HEK293 (cell line): ENCODE data around the gene STAT2.

Experiments
- CTCF ChIA-PET: fragments of 350-600 bp; formaldehyde crosslinking; extraction: SDS; loops from one replicate; lab custom pipeline; 2021; ENCODE audit warnings: antibody characterized with exemption; lab: Yijun Ruan, JAX
- POLR2A ChIA-PET: fragments of 300-600 bp; formaldehyde crosslinking; extraction: SDS; loops from one replicate; lab custom pipeline; 2020; ENCODE audit warnings: antibody characterized with exemption, inconsistent platforms; lab: Yijun Ruan, JAX
- H3K27ac ChIP-seq: fragments of 200-500 bp; sonication (Bioruptor generic); 2 replicates; pipeline ENCODE4 v1.5.1; 2014; ENCODE audit warnings: low read depth, low read length, control low read depth, inconsistent platforms; ENCODE audit errors: extremely low read depth
- H3K36me3 ChIP-seq, 2 experiments: fragments of 200-500 bp in 1 of 2; sonication (Bioruptor generic) in 1 of 2; 1 replicate in 1 of 2; 2 replicates in 1 of 2; pipeline ENCODE4 v1.5.1; 2014 to 2017; ENCODE audit warnings: inconsistent platforms in 2 of 2, low read length in 2 of 2; ENCODE audit not compliant: control insufficient read depth in 2 of 2, insufficient read depth in 1 of 2
- H3K4me1 ChIP-seq: fragments of 200-500 bp; sonication (Bioruptor generic); 2 replicates; pipeline ENCODE4 v1.5.1; 2014; ENCODE audit warnings: mild to moderate bottlenecking, low read length, inconsistent platforms; ENCODE audit not compliant: control insufficient read depth, insufficient read depth
- H3K4me3 ChIP-seq: 2 replicates; pipeline ENCODE4 v1.5.1; 2011; ENCODE audit warnings: low read depth, mild to moderate bottlenecking, control low read depth, low read length, moderate library complexity
- H3K9me3 ChIP-seq: fragments of 200-500 bp; sonication (Bioruptor generic); 2 replicates; pipeline ENCODE4 v1.5.1; 2014; ENCODE audit warnings: low read depth, low read length, inconsistent platforms; ENCODE audit not compliant: control insufficient read depth, insufficient read depth
- BCL11B ChIP-seq: fragments of 450-650 bp; formaldehyde crosslinking; IDR thresholded peaks from 2 replicates; pipeline ENCODE4 v1.5.1; 2016; ENCODE audit warnings: low read depth, missing biosample characterization, missing genetic modification characterization
- EGR2 ChIP-seq: fragments of 450-650 bp; formaldehyde crosslinking; IDR thresholded peaks from 2 replicates; pipeline ENCODE4 v1.5.1; 2016; ENCODE audit warnings: low read depth, missing biosample characterization, missing genetic modification characterization
- GLI2 ChIP-seq: fragments of 450-650 bp; formaldehyde crosslinking; IDR thresholded peaks from 2 replicates; pipeline ENCODE4; 2017; ENCODE audit warnings: missing biosample characterization, missing genetic modification characterization, low read depth, borderline replicate concordance
- MZF1 ChIP-seq: fragments of 450-650 bp; formaldehyde crosslinking; IDR thresholded peaks from 2 replicates; pipeline ENCODE4 v1.5.1; 2017; ENCODE audit warnings: missing biosample characterization, missing genetic modification characterization, borderline replicate concordance
- SETDB1 ChIP-seq: IDR thresholded peaks from one replicate; pipeline ENCODE4 v1.6.1; 2017; ENCODE audit warnings: mild to moderate bottlenecking, low read length, moderate library complexity, mixed read lengths; ENCODE audit not compliant: insufficient read length
- ZFHX2 ChIP-seq: fragments of 450-650 bp; formaldehyde crosslinking; conservative IDR thresholded peaks from 2 replicates; pipeline ENCODE4 v1.5.1; 2016; ENCODE audit warnings: missing biosample characterization, missing genetic modification characterization
- ZNF146 ChIP-seq: fragments of 450-650 bp; formaldehyde crosslinking; IDR thresholded peaks from 2 replicates; pipeline ENCODE4 v1.5.1; 2016; ENCODE audit warnings: missing biosample characterization, missing genetic modification characterization
- ZNF157 ChIP-seq: fragments of 450-650 bp; formaldehyde crosslinking; IDR thresholded peaks from 2 replicates; pipeline ENCODE4 v1.5.1; 2016; ENCODE audit warnings: missing biosample characterization, missing genetic modification characterization
- ZNF19 ChIP-seq: fragments of 450-650 bp; formaldehyde crosslinking; IDR thresholded peaks from 2 replicates; pipeline ENCODE4; 2016; ENCODE audit warnings: missing biosample characterization, missing genetic modification characterization, low read depth
- ZNF341 ChIP-seq: fragments of 450-650 bp; formaldehyde crosslinking; IDR thresholded peaks from 2 replicates; pipeline ENCODE4; 2016; ENCODE audit warnings: low read depth, missing biosample characterization, missing genetic modification characterization
- ZNF510 ChIP-seq: fragments of 450-650 bp; formaldehyde crosslinking; IDR thresholded peaks from 2 replicates; pipeline ENCODE4 v1.5.1; 2018; ENCODE audit warnings: mild to moderate bottlenecking, missing genetic modification characterization, missing biosample characterization; ENCODE audit not compliant: insufficient replicate concordance
- ZNF521 ChIP-seq: fragments of 450-650 bp; formaldehyde crosslinking; IDR thresholded peaks from 2 replicates; pipeline ENCODE4 v1.5.1; 2017; ENCODE audit warnings: missing biosample characterization, mild to moderate bottlenecking, missing genetic modification characterization
- ZNF677 ChIP-seq: fragments of 450-650 bp; IDR thresholded peaks from 2 replicates; pipeline ENCODE4 v1.5.0; 2018; ENCODE audit warnings: missing biosample characterization, mild to moderate bottlenecking, missing genetic modification characterization, moderate library complexity
- ZXDB ChIP-seq: fragments of 450-650 bp; formaldehyde crosslinking; IDR thresholded peaks from 2 replicates; pipeline ENCODE4 v1.5.1; 2016; ENCODE audit warnings: missing biosample characterization, missing genetic modification characterization
- TF ChIP-seq, protein P1 (sequence below): fragments of 450-650 bp; formaldehyde crosslinking; conservative IDR thresholded peaks from 2 replicates; pipeline ENCODE4 v1.5.1; 2016; ENCODE audit warnings: low read depth, missing biosample characterization, missing genetic modification characterization
- TF ChIP-seq, protein P2 (sequence below): fragments of 450-650 bp; formaldehyde crosslinking; IDR thresholded peaks from 2 replicates; pipeline ENCODE4 v1.5.0; 2017; ENCODE audit warnings: missing biosample characterization, missing genetic modification characterization, borderline replicate concordance
- TF ChIP-seq, protein P3 (sequence below): fragments of 450-650 bp; formaldehyde crosslinking; IDR thresholded peaks from 2 replicates; pipeline ENCODE4 v1.5.1; 2016; ENCODE audit warnings: missing biosample characterization, missing genetic modification characterization
- TF ChIP-seq, protein P4 (sequence below): fragments of 450-650 bp; formaldehyde crosslinking; IDR thresholded peaks from 2 replicates; pipeline ENCODE4 v1.5.1; 2017; ENCODE audit warnings: missing biosample characterization, missing genetic modification characterization

Gene STAT2

DNA sequence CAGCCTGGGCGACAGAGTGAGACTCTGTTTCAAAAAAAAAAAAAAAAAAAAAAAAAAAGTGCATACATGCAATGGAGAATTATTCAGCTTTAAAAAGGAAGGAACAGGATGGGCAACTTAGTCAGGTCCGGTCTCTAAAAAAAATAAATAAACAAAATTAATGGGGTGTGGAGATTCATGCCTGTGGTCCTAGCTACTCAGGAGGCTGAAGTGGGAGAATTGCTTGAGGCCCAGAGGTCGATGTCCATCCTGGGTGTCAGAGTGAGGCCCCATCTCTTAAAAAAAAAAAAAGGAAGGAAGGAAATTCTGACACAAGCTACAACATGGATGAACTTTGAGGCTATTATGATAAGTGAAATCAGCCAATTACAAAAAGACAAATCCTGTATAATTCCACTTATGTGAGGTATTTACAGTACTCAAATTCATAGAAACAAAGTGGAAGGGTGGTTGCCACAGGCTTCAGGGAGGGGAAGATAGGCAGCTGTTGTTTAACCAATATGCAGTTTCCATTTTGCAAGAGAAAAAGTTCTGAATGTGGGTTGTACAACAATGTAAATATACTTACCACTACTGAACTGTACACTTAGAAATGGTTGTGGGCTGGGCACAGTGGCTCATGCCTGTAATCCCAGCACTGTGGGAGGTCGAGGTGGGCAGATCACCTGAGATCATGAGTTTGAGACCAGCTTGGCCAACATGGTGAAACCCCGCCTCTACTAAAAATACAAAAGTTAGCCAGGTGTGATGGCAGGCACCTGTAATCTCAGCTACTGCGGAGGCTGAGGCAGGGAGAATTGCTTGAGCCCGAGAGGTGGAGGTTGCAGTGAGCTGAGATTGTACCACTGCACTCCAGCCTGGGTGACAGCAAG lies 15.1 kb upstream of the STAT2 start:
- Histone ChIP-seq H3K9me3 (no peaks in the 10 kb centered on the region), H3K36me3 (no peaks in the 10 kb centered on the region), H3K4me3 (no peak overlapping the region), H3K27ac (no peak overlapping the region), H3K4me1 (no peaks in the 10 kb centered on the region)
- CTCF ChIA-PET, result interaction anchor here (0.6 to 0.9 kb wide), 5 partner anchors 12 to 181 kb away, joined by 3 to 5 read pairs (median 3); no protein-coding TSS in a partner anchor
- POLR2A ChIA-PET, result interaction anchor here (0.6 to 1.0 kb wide), 4 partner anchors 15 to 897 kb away, joined by 3 to 5 read pairs (median 4); partner anchors contain the start of gene STAT2
- TF ChIP-seq ZFHX2 (tag by site-specific recombination) (peak; percentile 36; the same call in 1 of the 2 replicates), ZNF521 (tag by site-specific recombination) (no peak), EGR2 (peak; percentile 62; the same call in 1 of the 2 replicates)
- TF ChIP-seq, protein P1, sequence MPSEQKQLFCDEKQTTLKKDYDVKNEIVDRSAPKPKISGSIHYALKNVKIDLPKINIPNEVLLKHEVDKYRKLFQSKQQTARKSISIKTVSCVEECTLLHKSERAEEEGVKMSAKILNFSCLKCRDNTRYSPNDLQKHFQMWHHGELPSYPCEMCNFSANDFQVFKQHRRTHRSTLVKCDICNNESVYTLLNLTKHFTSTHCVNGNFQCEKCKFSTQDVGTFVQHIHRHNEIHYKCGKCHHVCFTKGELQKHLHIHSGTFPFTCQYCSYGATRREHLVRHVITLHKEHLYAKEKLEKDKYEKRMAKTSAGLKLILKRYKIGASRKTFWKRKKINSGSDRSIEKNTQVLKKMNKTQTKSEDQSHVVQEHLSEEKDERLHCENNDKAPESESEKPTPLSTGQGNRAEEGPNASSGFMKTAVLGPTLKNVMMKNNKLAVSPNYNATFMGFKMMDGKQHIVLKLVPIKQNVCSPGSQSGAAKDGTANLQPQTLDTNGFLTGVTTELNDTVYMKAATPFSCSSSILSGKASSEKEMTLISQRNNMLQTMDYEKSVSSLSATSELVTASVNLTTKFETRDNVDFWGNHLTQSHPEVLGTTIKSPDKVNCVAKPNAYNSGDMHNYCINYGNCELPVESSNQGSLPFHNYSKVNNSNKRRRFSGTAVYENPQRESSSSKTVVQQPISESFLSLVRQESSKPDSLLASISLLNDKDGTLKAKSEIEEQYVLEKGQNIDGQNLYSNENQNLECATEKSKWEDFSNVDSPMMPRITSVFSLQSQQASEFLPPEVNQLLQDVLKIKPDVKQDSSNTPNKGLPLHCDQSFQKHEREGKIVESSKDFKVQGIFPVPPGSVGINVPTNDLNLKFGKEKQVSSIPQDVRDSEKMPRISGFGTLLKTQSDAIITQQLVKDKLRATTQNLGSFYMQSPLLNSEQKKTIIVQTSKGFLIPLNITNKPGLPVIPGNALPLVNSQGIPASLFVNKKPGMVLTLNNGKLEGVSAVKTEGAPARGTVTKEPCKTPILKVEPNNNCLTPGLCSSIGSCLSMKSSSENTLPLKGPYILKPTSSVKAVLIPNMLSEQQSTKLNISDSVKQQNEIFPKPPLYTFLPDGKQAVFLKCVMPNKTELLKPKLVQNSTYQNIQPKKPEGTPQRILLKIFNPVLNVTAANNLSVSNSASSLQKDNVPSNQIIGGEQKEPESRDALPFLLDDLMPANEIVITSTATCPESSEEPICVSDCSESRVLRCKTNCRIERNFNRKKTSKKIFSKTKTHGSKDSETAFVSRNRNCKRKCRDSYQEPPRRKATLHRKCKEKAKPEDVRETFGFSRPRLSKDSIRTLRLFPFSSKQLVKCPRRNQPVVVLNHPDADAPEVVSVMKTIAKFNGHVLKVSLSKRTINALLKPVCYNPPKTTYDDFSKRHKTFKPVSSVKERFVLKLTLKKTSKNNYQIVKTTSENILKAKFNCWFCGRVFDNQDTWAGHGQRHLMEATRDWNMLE (tag by site-specific recombination), result no peak

DNA sequence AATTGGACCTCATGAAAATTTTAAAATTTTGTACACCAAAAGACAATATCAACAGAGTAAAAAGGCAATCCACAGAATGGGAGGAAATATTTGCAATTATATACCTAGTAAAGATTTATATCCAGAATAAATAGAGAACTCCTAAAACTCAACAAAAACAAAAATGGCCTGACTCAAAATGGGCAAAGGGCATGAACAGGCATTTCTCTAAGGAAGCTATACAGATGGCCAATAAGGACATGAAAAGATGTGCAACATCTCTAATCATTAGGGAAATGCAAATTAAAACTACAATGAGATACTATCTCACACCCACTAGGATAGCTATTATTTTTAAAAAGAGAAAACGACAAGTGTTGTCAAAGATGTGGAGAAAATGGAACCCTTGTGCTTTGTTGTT lies 13.6 kb upstream of the STAT2 start:
- POLR2A ChIA-PET, result no interaction called here
- Histone ChIP-seq H3K4me1 (no peaks in the 10 kb centered on the region), H3K27ac (no peak overlapping the region), H3K9me3 (no peaks in the 10 kb centered on the region), H3K36me3 (no peaks in the 10 kb centered on the region), H3K4me3 (no peak overlapping the region)
- CTCF ChIA-PET, result interaction anchor here (0.5 to 0.8 kb wide), 3 partner anchors 34 to 91 kb away, joined by 3 to 6 read pairs (median 4); no protein-coding TSS in a partner anchor
- no peak for TF ChIP-seq ZNF146 (tag by site-specific recombination)
- TF ChIP-seq, protein P2, sequence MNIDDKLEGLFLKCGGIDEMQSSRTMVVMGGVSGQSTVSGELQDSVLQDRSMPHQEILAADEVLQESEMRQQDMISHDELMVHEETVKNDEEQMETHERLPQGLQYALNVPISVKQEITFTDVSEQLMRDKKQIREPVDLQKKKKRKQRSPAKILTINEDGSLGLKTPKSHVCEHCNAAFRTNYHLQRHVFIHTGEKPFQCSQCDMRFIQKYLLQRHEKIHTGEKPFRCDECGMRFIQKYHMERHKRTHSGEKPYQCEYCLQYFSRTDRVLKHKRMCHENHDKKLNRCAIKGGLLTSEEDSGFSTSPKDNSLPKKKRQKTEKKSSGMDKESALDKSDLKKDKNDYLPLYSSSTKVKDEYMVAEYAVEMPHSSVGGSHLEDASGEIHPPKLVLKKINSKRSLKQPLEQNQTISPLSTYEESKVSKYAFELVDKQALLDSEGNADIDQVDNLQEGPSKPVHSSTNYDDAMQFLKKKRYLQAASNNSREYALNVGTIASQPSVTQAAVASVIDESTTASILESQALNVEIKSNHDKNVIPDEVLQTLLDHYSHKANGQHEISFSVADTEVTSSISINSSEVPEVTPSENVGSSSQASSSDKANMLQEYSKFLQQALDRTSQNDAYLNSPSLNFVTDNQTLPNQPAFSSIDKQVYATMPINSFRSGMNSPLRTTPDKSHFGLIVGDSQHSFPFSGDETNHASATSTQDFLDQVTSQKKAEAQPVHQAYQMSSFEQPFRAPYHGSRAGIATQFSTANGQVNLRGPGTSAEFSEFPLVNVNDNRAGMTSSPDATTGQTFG, result no peak
- no peak for TF ChIP-seq MZF1 (tag by site-specific recombination)
- TF ChIP-seq SETDB1, result peak; percentile 24

DNA sequence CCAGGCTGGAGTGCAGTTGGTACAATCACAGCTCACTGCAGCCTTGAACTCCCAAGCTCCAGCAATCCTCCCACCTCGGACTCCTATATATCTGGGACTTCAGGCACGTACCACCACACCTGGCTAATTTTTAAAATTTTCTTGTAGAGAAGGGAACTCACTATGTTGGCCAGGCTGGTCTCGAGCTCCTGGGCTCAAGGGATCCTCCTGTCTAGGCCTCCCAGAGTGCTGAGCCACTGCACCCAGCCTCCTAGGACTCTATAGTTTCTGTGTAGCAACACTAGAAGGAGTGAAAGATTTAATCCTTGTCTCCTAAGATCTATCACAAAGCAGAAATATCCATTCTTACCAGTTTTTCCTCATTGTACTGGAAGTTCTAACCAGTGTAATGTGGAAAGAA lies 7.0 kb upstream of the STAT2 start:
- H3K4me1 ChIP-seq, result no peaks in the 10 kb centered on the region
- no peaks in the 10 kb centered on the region for H3K9me3 ChIP-seq
- no peak overlapping the region for H3K27ac ChIP-seq
- no peaks in the 10 kb centered on the region for H3K36me3 ChIP-seq
- POLR2A ChIA-PET, result no interaction called here
- CTCF ChIA-PET, result no interaction called here
- H3K4me3 ChIP-seq, result no peak overlapping the region
- TF ChIP-seq ZNF19 (tag by site-specific recombination) (no peak), BCL11B (tag by site-specific recombination) (no peak), ZNF510 (no peak), ZXDB (tag by site-specific recombination) (no peak), ZNF157 (tag by site-specific recombination) (no peak), ZNF677 (tag by site-specific recombination) (no peak), GLI2 (tag by site-specific recombination) (no peak), ZNF341 (no peak)
- TF ChIP-seq, protein P3, sequence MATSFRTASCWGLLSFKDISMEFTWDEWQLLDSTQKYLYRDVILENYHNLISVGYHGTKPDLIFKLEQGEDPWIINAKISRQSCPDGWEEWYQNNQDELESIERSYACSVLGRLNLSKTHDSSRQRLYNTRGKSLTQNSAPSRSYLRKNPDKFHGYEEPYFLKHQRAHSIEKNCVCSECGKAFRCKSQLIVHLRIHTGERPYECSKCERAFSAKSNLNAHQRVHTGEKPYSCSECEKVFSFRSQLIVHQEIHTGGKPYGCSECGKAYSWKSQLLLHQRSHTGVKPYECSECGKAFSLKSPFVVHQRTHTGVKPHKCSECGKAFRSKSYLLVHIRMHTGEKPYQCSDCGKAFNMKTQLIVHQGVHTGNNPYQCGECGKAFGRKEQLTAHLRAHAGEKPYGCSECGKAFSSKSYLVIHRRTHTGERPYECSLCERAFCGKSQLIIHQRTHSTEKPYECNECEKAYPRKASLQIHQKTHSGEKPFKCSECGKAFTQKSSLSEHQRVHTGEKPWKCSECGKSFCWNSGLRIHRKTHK, result no peak
- TF ChIP-seq, protein P4, sequence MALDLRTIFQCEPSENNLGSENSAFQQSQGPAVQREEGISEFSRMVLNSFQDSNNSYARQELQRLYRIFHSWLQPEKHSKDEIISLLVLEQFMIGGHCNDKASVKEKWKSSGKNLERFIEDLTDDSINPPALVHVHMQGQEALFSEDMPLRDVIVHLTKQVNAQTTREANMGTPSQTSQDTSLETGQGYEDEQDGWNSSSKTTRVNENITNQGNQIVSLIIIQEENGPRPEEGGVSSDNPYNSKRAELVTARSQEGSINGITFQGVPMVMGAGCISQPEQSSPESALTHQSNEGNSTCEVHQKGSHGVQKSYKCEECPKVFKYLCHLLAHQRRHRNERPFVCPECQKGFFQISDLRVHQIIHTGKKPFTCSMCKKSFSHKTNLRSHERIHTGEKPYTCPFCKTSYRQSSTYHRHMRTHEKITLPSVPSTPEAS (tag by site-specific recombination), result no peak
